HepG2 (cell line): ENCODE measurements around the gene SYNE3. TPM values are rescaled to one million over a fixed set of nuclear protein-coding genes. Genes with fewer than 3 reads are reported as not detected.

ENCODE experiments used
- ATAC-seq: fragments of 200-7000 bp; cut with Tn5 transposase; 3 replicates; pipeline ENCODE4 v1.9.1; 2020; ENCODE audit warnings: mild to moderate bottlenecking, moderate library complexity
- BruUV-seq: library from RNA; stranded (reverse); fragments of 400-500 nt; replicated peaks from 2 replicates; lab custom pipeline; 2021; lab: Mats Ljungman, UMichigan
- CTCF ChIA-PET: fragments of 300-600 bp; formaldehyde crosslinking; extraction: SDS; loops from one replicate; lab custom pipeline; 2021; ENCODE audit warnings: low total read pairs, inconsistent platforms, low intra/inter-chr PET ratio; lab: Yijun Ruan, JAX
- POLR2A ChIA-PET: fragments of 350-600 bp; sonication (Branson Sonifier 250); formaldehyde crosslinking; loops from one replicate; lab custom pipeline; 2020; ENCODE audit warnings: antibody characterized with exemption, inconsistent platforms; lab: Yijun Ruan, JAX
- DNase-seq: peaks from one replicate; pipeline ENCODE4 v3.0.0-alpha.2; 2015; ENCODE audit warnings: low spot score
- FAIRE-seq: peaks from 3 replicates; lab custom pipeline; 2011; peaks lifted over from hg19 to GRCh38; lab: Jason Lieb, UNC
- H2AFZ ChIP-seq: one replicate; pipeline ENCODE4 v1.6.1; 2011; ENCODE audit warnings: low read length, inconsistent platforms
- H3K27ac ChIP-seq: fragments of 300-600 bp; 3 replicates; pipeline ENCODE4 v1.8.0; 2011; ENCODE audit warnings: mixed run types, mild to moderate bottlenecking, mixed read lengths, low read length, inconsistent platforms; ENCODE audit not compliant: insufficient read depth; ENCODE audit errors: extremely low read length
- H3K27me3 ChIP-seq, 2 experiments: fragments of 200-600 bp in 1 of 2; 2 replicates in 1 of 2; 3 replicates in 1 of 2; pipeline versions ENCODE4 v1.6.0 to v1.8.0; 2011; ENCODE audit warnings: low read length in 2 of 2, mild to moderate bottlenecking in 2 of 2, moderate library complexity in 2 of 2, inconsistent platforms in 1 of 2; ENCODE audit not compliant: insufficient read depth in 2 of 2, control insufficient read depth in 1 of 2
- H3K36me3 ChIP-seq, 2 experiments: fragments of 200-600 bp in 1 of 2; replicated peaks in 1 of 2; 2 replicates in 1 of 2; 3 replicates in 1 of 2; pipeline versions ENCODE4 v1.5.1 to v1.8.0; 2011; ENCODE audit warnings: low read length in 2 of 2, inconsistent platforms in 1 of 2; ENCODE audit not compliant: insufficient read depth in 2 of 2, control insufficient read depth in 1 of 2
- H3K4me1 ChIP-seq: 2 replicates; pipeline ENCODE4 v1.5.1; 2012; ENCODE audit warnings: low read length, inconsistent platforms; ENCODE audit not compliant: insufficient read depth
- H3K4me2 ChIP-seq: 2 replicates; pipeline ENCODE4 v1.6.0; 2011; ENCODE audit warnings: low read depth, low read length, inconsistent platforms
- H3K4me3 ChIP-seq, 3 experiments: fragments of 200-600 bp in 1 of 3; sonication (generic), shearing (Covaris generic) in 1 of 3; replicated peaks in 1 of 3; 2 replicates each; pipeline ENCODE4 v1.5.1; 2011 to 2016; ENCODE audit warnings: low read length in 3 of 3, inconsistent platforms in 2 of 3, low read depth in 2 of 3, mild to moderate bottlenecking in 2 of 3, control low read depth in 1 of 3, mixed read lengths in 1 of 3; ENCODE audit not compliant: insufficient read depth in 1 of 3
- H3K79me2 ChIP-seq: one replicate; pipeline ENCODE4 v1.6.1; 2011; ENCODE audit warnings: low read length, inconsistent platforms; ENCODE audit not compliant: insufficient read depth
- H3K9ac ChIP-seq: 2 replicates; pipeline ENCODE4 v1.6.0; 2011; ENCODE audit warnings: mild to moderate bottlenecking, low read depth, low read length, inconsistent platforms; ENCODE audit not compliant: insufficient read depth
- H3K9me3 ChIP-seq: 2 replicates; pipeline ENCODE4 v1.5.1; 2012; ENCODE audit warnings: mild to moderate bottlenecking, low read length
- H4K20me1 ChIP-seq: 2 replicates; pipeline ENCODE4 v1.6.0; 2011; ENCODE audit warnings: inconsistent platforms, mild to moderate bottlenecking, low read length, moderate library complexity; ENCODE audit not compliant: insufficient read depth
- CBFB ChIP-seq: sonication (generic); formaldehyde crosslinking; IDR thresholded peaks from 2 replicates; pipeline ENCODE4 v1.4.0; 2020; ENCODE audit warnings: missing genetic modification reagents
- KLF9 ChIP-seq: IDR thresholded peaks from 2 replicates; pipeline ENCODE4 v1.6.1; 2016; ENCODE audit warnings: low read depth
- MTA3 ChIP-seq: sonication (generic); formaldehyde crosslinking; IDR thresholded peaks from 2 replicates; pipeline ENCODE4 v1.4.0; 2020; ENCODE audit warnings: missing genetic modification reagents
- NR3C1 ChIP-seq: sonication (generic); formaldehyde crosslinking; IDR thresholded peaks from 2 replicates; pipeline ENCODE4 v1.4.0; 2020; ENCODE audit warnings: missing genetic modification reagents
- TAF1 ChIP-seq: sonication (generic); formaldehyde crosslinking; IDR thresholded peaks from 2 replicates; pipeline ENCODE4 v1.4.0; 2020; ENCODE audit warnings: missing genetic modification reagents
- ZNF12 ChIP-seq: sonication (generic); formaldehyde crosslinking; IDR thresholded peaks from 2 replicates; pipeline ENCODE4 v1.5.0; 2020; ENCODE audit warnings: missing genetic modification reagents
- ZNF136 ChIP-seq: sonication (generic); formaldehyde crosslinking; IDR thresholded peaks from 2 replicates; pipeline ENCODE4 v1.8.1; 2022; ENCODE audit warnings: low read depth, mild to moderate bottlenecking, moderate library complexity, missing genetic modification reagents
- WGBS: methylation state at CpG from one replicate; pipeline ENCODE4 v1.1.6; 2017; ENCODE audit warnings: low lambda C conversion rate; 5-methylcytosine and 5-hydroxymethylcytosine counted together
- in situ Hi-C: cut with HindIII; loops from 2 replicates; pipeline ENCODE4 v1.10.0; 2017; ENCODE audit warnings: low pct_unique_long_range_greater_than_20kb; ENCODE audit not compliant: extremely low pct_ligation_motif_present
- intact Hi-C: fragments of 100-400 bp; cut with micrococcal nuclease; formaldehyde crosslinking; loops from one replicate; pipeline ENCODE4 v1.10.0; 2022; ENCODE audit not compliant: unreplicated experiment
- polyA plus RNA-seq, 8 experiments: library from polyadenylated mRNA; depleted of rRNA in 3 of 8; stranded (reverse) in 7 of 8; unstranded in 1 of 8; fragments of >200 nt; fragmentation: Illumina TruSeq in 4 of 8; extraction: Trizol in 4 of 8; gene quantifications; 2 replicates each; pipeline versions ENCODE4 v1.2.1 to v1.2.3, GENCODE V29; 2011 to 2016; ENCODE audit warnings: low read depth in 4 of 8, missing spikeins in 1 of 8, mixed read lengths in 1 of 8; ENCODE audit not compliant: insufficient read depth in 1 of 8
- total RNA-seq, 5 experiments: library from RNA; depleted of rRNA; stranded (reverse); fragments of >200 nt; fragmentation: Illumina TruSeq; extraction: Trizol; gene quantifications; 2 replicates each; pipeline ENCODE4 v1.2.3, GENCODE V29; 2016; ENCODE audit warnings: low read depth in 1 of 5
- TF ChIP-seq, protein P1 (sequence below): sonication (generic); formaldehyde crosslinking; IDR thresholded peaks from 2 replicates; pipeline ENCODE4 v1.4.0; 2020; ENCODE audit warnings: missing genetic modification reagents, mild to moderate bottlenecking, borderline replicate concordance
- TF ChIP-seq, protein P2 (sequence below): sonication (generic); formaldehyde crosslinking; IDR thresholded peaks from 2 replicates; pipeline ENCODE4 v1.5.0; 2020; ENCODE audit warnings: mild to moderate bottlenecking, missing genetic modification reagents
- TF ChIP-seq, protein P3 (sequence below), 2 experiments: sonication (generic) in 1 of 2; formaldehyde crosslinking in 1 of 2; IDR thresholded peaks; 2 replicates each; pipeline versions ENCODE4 v1.5.1 to v1.6.1; 2011 to 2020; ENCODE audit warnings: borderline replicate concordance in 1 of 2, low read depth in 1 of 2, low read length in 1 of 2, mild to moderate bottlenecking in 1 of 2, missing genetic modification reagents in 1 of 2, moderate library complexity in 1 of 2
- TF ChIP-seq, protein P4 (sequence below): sonication (generic); formaldehyde crosslinking; IDR thresholded peaks from 2 replicates; pipeline ENCODE4 v1.8.0; 2022; ENCODE audit warnings: missing genetic modification reagents, mild to moderate bottlenecking, moderate library complexity, borderline replicate concordance

Gene SYNE3
- total and polyA plus RNA-seq, 2 of the 13 experiments (the other 11 are each of a cell fraction or from before 2014, with no cell fraction given), result 7.8 to 8.0 TPM

DNA sequence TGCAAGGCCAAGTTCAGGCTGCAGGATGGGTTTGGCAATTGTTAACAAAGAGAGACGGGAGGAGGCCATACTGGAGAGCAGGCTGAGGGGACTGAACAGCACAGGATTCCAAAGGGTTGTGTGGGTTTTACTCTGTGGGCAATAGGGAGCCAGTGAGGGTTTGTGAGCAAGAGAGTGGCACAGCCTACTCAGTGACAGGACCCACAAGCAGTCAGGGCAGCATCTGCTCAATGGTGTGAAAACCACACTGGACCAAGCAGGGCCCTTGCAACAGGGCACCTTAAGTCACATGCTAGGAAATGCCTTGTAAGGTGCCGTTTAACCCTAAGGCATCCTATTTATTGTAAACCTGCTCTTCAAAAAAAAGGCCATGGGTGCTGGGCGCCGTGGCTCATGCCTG is 22.0 kb downstream of the SYNE3 start:
- no peak for FAIRE-seq
- no peak overlapping the region for H3K9ac ChIP-seq

More for the DNA sequence above, 22.0 kb downstream of the SYNE3 start:
- intact Hi-C loops, result no loop called here
- Histone ChIP-seq H3K9me3 (no peaks in the 10 kb centered on the region), H4K20me1 (no peaks in the 10 kb centered on the region), H2AFZ (no peak overlapping the region), H3K4me1 (peaks cover 59% of the 10 kb centered on the region), H3K79me2 (peaks cover 11% of the 10 kb centered on the region), H3K36me3 (no peaks in the 10 kb centered on the region; a peak in 1 of 5 replicates), H3K27ac (no peak overlapping the region), H3K4me2 (no peak overlapping the region), H3K27me3 (no peaks in the 10 kb centered on the region), H3K4me3 (no peak overlapping the region)
- TF ChIP-seq, protein P1, sequence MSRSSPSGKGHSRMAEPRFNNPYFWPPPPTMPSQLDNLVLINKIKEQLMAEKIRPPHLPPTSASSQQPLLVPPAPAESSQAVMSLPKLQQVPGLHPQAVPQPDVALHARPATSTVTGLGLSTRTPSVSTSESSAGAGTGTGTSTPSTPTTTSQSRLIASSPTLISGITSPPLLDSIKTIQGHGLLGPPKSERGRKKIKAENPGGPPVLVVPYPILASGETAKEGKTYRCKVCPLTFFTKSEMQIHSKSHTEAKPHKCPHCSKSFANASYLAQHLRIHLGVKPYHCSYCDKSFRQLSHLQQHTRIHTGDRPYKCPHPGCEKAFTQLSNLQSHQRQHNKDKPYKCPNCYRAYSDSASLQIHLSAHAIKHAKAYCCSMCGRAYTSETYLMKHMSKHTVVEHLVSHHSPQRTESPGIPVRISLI (CRISPR knock-in tag), result no peak
- TF ChIP-seq, protein P2, sequence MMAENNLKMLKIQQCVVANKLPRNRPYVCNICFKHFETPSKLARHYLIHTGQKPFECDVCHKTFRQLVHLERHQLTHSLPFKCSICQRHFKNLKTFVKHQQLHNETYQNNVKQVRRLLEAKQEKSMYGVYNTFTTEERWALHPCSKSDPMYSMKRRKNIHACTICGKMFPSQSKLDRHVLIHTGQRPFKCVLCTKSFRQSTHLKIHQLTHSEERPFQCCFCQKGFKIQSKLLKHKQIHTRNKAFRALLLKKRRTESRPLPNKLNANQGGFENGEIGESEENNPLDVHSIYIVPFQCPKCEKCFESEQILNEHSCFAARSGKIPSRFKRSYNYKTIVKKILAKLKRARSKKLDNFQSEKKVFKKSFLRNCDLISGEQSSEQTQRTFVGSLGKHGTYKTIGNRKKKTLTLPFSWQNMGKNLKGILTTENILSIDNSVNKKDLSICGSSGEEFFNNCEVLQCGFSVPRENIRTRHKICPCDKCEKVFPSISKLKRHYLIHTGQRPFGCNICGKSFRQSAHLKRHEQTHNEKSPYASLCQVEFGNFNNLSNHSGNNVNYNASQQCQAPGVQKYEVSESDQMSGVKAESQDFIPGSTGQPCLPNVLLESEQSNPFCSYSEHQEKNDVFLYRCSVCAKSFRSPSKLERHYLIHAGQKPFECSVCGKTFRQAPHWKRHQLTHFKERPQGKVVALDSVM, result no peak
- TF ChIP-seq, protein P3, sequence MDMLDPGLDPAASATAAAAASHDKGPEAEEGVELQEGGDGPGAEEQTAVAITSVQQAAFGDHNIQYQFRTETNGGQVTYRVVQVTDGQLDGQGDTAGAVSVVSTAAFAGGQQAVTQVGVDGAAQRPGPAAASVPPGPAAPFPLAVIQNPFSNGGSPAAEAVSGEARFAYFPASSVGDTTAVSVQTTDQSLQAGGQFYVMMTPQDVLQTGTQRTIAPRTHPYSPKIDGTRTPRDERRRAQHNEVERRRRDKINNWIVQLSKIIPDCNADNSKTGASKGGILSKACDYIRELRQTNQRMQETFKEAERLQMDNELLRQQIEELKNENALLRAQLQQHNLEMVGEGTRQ (IDR thresholded peaks at IDR 0.05; ENCODE audit: low read depth, low read length), result no peak
- TF ChIP-seq, protein P3 (CRISPR knock-in tag; IDR thresholded peaks at IDR 0.05; ENCODE audit: borderline replicate concordance), result no peak
- TF ChIP-seq, protein P4, sequence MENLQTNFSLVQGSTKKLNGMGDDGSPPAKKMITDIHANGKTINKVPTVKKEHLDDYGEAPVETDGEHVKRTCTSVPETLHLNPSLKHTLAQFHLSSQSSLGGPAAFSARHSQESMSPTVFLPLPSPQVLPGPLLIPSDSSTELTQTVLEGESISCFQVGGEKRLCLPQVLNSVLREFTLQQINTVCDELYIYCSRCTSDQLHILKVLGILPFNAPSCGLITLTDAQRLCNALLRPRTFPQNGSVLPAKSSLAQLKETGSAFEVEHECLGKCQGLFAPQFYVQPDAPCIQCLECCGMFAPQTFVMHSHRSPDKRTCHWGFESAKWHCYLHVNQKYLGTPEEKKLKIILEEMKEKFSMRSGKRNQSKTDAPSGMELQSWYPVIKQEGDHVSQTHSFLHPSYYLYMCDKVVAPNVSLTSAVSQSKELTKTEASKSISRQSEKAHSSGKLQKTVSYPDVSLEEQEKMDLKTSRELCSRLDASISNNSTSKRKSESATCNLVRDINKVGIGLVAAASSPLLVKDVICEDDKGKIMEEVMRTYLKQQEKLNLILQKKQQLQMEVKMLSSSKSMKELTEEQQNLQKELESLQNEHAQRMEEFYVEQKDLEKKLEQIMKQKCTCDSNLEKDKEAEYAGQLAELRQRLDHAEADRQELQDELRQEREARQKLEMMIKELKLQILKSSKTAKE, result no peak
- no peak for TF ChIP-seq MTA3 (CRISPR knock-in tag)
- TF ChIP-seq ZNF136 (CRISPR knock-in tag), result no peak
- no peak for TF ChIP-seq TAF1
- no peak for TF ChIP-seq KLF9 (CRISPR knock-in tag)
- TF ChIP-seq NR3C1 (CRISPR knock-in tag), result no peak
- TF ChIP-seq ZNF12 (CRISPR knock-in tag), result no peak
- TF ChIP-seq CBFB (CRISPR knock-in tag), result no peak
- DNase-seq (no peak), ATAC-seq (no peak)
- WGBS, result 92% methylated on average over 3 of the region's 4 CpGs
- in situ Hi-C loops, result no loop called here
- BruUV-seq, result no TSS peak
- ChIA-PET CTCF (no interaction called here), POLR2A (no interaction called here)
